Prostate gland (tissue), 2 donors: ENCODE measurements around the gene TEX29. TPM values are rescaled to one million over a fixed set of nuclear protein-coding genes. Genes with fewer than 3 reads are reported as not detected.
A peak's percentile ranks its signal among the peaks of the same experiment; 100 is the strongest.

ENCODE experiments used
- DNase-seq: peaks from one replicate; pipeline ENCODE4 v3.0.0-alpha.2; 2019; ENCODE audit warnings: low spot score
- H3K27ac ChIP-seq, 2 donors: fragments of 200-600 bp; sonication (generic); 2 replicates each; pipeline ENCODE4 v1.5.1; 2017 to 2019
- H3K27me3 ChIP-seq: fragments of 200-600 bp; sonication (generic); replicated peaks from 2 replicates; pipeline ENCODE4 v1.5.1; 2019; ENCODE audit not compliant: insufficient read depth
- H3K36me3 ChIP-seq, 2 donors: fragments of 200-600 bp; sonication (generic); 1 replicate in 1 of 2; 2 replicates in 1 of 2; pipeline versions ENCODE4 v1.5.1 to v1.8.1; 2017 to 2019
- H3K4me1 ChIP-seq: fragments of 200-600 bp; sonication (generic); replicated peaks from 2 replicates; pipeline ENCODE4 v1.5.1; 2019
- H3K4me3 ChIP-seq, 2 donors: fragments of 200-600 bp; sonication (generic); 2 replicates each; pipeline ENCODE4 v1.5.1; 2017 to 2019
- H3K9me3 ChIP-seq: fragments of 200-600 bp; sonication (generic); 2 replicates; pipeline ENCODE4 v1.5.1; 2017
- POLR2A ChIP-seq: fragments of 450-650 bp; IDR thresholded peaks from one replicate; pipeline ENCODE4 v1.6.1; 2016; ENCODE audit warnings: antibody characterized with exemption, mild to moderate bottlenecking
- POLR2AphosphoS5 ChIP-seq: sonication (generic); formaldehyde crosslinking; IDR thresholded peaks from one replicate; pipeline ENCODE4 v1.6.1; 2017; ENCODE audit warnings: antibody characterized with exemption
- WGBS: methylation state at CpG from one replicate; pipeline ENCODE4 v1.1.5; 2018; 5-methylcytosine and 5-hydroxymethylcytosine counted together
- intact Hi-C: fragments of 100-400 bp; cut with DNase I; formaldehyde crosslinking; loops from one replicate; pipeline ENCODE4 v1.14.2; 2022
- total RNA-seq, 2 donors: library from RNA; depleted of rRNA; stranded (reverse); fragments of >200 nt; gene quantifications; one replicate each; pipeline ENCODE4 v1.1.0, GENCODE V29; 2016
- TF ChIP-seq, protein P1 (sequence below), 4 experiments: fragments of 200-600 bp in 2 of 4; fragments of 450-650 bp in 2 of 4; sonication (generic) in 2 of 4; IDR thresholded peaks; 1 replicate in 3 of 4; 2 replicates in 1 of 4; pipeline ENCODE4 v1.5.1; 2016 to 2019; ENCODE audit warnings: antibody characterized with exemption in 4 of 4, mild to moderate bottlenecking in 2 of 4, moderate library complexity in 2 of 4

The TEX29 gene
- total RNA-seq, 2 donors from 2014 or later: 1.4 TPM; not detected in 1

DNA sequence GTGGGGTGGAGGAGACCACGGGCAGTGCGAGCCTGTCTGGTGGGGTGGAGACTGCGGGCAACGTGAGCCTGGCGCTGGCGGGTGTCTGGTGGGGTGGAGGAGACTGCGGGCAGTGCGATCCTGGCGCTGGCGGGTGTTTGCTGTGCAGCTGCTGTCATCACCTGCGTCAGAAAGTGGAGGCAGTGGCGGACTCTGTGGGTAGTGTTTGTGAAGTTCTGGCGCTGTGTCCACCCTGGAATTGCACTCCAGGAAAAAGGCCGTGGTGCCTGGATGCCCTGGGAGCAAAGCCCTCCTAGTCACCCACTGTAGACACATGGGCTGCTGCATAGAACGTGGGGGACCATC lies 6.2 kb downstream of the TEX29 start:
- intact Hi-C loops: no loop called here
- H3K9me3 ChIP-seq: no peaks in the 10 kb centered on the region
- no peak overlapping the region for H3K27ac ChIP-seq
- TF ChIP-seq POLR2A: no peak
- no peak for TF ChIP-seq POLR2AphosphoS5
- TF ChIP-seq, protein P1, sequence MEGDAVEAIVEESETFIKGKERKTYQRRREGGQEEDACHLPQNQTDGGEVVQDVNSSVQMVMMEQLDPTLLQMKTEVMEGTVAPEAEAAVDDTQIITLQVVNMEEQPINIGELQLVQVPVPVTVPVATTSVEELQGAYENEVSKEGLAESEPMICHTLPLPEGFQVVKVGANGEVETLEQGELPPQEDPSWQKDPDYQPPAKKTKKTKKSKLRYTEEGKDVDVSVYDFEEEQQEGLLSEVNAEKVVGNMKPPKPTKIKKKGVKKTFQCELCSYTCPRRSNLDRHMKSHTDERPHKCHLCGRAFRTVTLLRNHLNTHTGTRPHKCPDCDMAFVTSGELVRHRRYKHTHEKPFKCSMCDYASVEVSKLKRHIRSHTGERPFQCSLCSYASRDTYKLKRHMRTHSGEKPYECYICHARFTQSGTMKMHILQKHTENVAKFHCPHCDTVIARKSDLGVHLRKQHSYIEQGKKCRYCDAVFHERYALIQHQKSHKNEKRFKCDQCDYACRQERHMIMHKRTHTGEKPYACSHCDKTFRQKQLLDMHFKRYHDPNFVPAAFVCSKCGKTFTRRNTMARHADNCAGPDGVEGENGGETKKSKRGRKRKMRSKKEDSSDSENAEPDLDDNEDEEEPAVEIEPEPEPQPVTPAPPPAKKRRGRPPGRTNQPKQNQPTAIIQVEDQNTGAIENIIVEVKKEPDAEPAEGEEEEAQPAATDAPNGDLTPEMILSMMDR (IDR thresholded peaks at IDR 0.05): no peak
- H3K36me3 ChIP-seq: no peaks in the 10 kb centered on the region
- no peak for DNase-seq
- H3K27me3 ChIP-seq: no peaks in the 10 kb centered on the region
- H3K4me3 ChIP-seq: no peak overlapping the region
- WGBS: 89% methylated on average over 15 of the region's 15 CpGs
- H3K4me1 ChIP-seq: no peaks in the 10 kb centered on the region

DNA sequence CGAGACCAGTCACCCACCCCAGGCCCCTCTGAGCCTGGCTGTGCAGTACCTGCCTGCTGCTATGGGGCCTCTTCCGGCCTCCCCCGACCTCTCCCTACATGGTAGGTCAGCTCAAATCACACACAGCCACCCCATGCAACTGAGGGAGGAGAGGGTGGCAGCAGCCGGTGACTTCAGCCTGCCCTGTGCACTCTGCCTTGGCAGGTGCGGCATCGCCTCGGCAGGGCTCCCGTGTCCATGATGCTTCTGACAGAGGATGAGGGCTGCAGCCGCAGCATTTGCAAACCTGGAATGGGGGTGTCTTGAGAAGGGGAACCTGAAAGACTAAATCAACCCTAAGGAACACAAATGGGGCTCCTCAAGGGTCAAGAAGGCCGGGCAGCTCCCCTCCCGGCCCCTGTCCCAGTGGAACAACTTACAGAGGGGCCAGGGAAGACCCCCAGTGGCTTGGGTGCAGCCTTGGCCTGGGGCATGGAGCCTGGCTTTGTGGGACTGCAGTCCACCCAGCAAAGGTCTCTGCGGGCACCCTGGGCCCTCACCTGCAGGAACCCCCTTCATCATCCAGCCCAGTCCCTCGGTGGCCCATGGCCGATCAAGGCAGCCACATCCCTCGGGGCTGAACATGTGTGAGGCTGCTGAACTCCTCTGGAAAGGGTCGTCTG lies 6.7 kb downstream of the TEX29 start:
- TF ChIP-seq POLR2AphosphoS5 (no peak), POLR2A (no peak)
- TF ChIP-seq, protein P1 (IDR thresholded peaks at IDR 0.05): no peak
- no peaks in the 10 kb centered on the region for H3K36me3 ChIP-seq

GRCh38 chr13:111327730-111328573 lies 7.5 kb downstream of the TEX29 start:
- 91% methylated on average over 32 of the region's 32 CpGs for WGBS
- no peaks in the 10 kb centered on the region for H3K27me3 ChIP-seq
- no peaks in the 10 kb centered on the region for H3K9me3 ChIP-seq
- no peaks in the 10 kb centered on the region for H3K4me1 ChIP-seq
- intact Hi-C loops: no loop called here
- peak; percentile 2 for DNase-seq
- TF ChIP-seq, protein P1 (IDR thresholded peaks at IDR 0.05): no peak
- no peak for TF ChIP-seq POLR2A
- TF ChIP-seq POLR2AphosphoS5: no peak
- H3K36me3 ChIP-seq: no peaks in the 10 kb centered on the region
- no peak overlapping the region for H3K4me3 ChIP-seq
- no peak overlapping the region for H3K27ac ChIP-seq

More for the DNA sequence above, 6.7 kb downstream of the TEX29 start:
- Histone ChIP-seq H3K9me3 (no peaks in the 10 kb centered on the region), H3K4me1 (no peaks in the 10 kb centered on the region), H3K4me3 (no peak overlapping the region), H3K27me3 (no peaks in the 10 kb centered on the region), H3K27ac (no peak overlapping the region)
- no peak for DNase-seq
- intact Hi-C loops: no loop called here
- WGBS: 82% methylated on average over 16 of the region's 16 CpGs

DNA sequence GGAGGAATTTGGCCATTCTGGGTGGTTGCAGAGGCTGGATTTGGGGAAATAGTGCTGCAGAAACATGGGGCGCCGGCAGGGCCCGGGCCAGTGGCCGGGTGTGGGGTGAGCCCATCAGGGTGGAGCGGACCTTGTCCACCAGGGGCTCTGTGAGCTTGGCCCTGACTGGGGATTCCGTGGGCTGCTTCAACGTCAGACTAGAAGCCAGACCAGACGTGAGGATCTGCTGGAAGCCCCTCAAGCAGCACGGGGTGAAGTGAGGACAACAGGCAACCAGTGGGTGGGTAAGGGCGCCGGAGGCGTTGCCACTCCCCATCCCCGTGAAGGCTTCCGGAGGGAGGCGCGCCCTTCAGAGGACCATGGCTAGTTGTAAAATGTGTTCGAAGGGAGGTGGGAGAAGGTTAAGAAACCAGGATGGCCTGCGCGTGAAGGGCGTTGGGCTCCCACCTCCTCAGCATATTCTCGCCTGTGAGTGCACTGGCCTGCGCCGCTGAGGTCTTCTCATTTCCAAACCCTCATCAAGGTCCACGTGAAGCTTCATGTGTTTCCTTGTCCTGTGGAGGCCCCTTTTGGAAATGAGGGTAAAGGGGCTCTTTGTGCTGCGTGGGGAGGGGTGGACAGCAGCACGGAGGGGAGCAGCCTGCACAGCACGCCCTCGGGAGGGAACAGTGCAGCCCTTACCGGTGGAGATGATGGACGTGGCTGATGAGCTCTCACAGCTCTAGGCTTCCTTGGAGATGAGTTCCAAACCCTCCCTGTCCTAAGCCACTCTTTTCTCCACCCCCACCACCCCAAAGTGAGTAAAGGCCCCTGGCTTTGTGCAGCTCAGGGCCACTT lies 8.3 kb downstream of the TEX29 start:
- 92% methylated on average over 30 of the region's 30 CpGs for WGBS

More for the DNA sequence above, 8.3 kb downstream of the TEX29 start:
- peak; percentile 1 for DNase-seq
- TF ChIP-seq POLR2AphosphoS5: no peak
- TF ChIP-seq POLR2A: no peak
- TF ChIP-seq, protein P1 (IDR thresholded peaks at IDR 0.05): no peak
- intact Hi-C loops: no loop called here
- H3K4me3 ChIP-seq: no peak overlapping the region
- H3K36me3 ChIP-seq: no peaks in the 10 kb centered on the region
- no peaks in the 10 kb centered on the region for H3K9me3 ChIP-seq
- H3K27ac ChIP-seq: no peak overlapping the region
- no peaks in the 10 kb centered on the region for H3K4me1 ChIP-seq
- no peaks in the 10 kb centered on the region for H3K27me3 ChIP-seq
